Lung (tissue), 12 donors: ENCODE measurements around the gene ERP44. TPM values are rescaled to one million over a fixed set of nuclear protein-coding genes. Genes with fewer than 3 reads are reported as not detected.

ENCODE experiments used
- ATAC-seq: fragments of 200-7000 bp; cut with Tn5 transposase; one replicate; pipeline ENCODE4 v1.9.1; 2020; ENCODE audit warnings: moderate number of reproducible peaks; ENCODE audit not compliant: insufficient read depth, low FRiP score
- DNase-seq, 3 donors: peaks; one replicate each; pipeline ENCODE4 v3.0.0-alpha.2; 2013 to 2017
- H3K27ac ChIP-seq, 2 donors: one replicate each; pipeline ENCODE4 v1.5.1; 2013; ENCODE audit warnings: mild to moderate bottlenecking in 2 of 2, moderate library complexity in 2 of 2, control low read depth in 1 of 2, inconsistent platforms in 1 of 2, low read depth in 1 of 2, low read length in 1 of 2
- H3K27me3 ChIP-seq, 3 donors: one replicate each; pipeline ENCODE4 v1.5.1; 2013; ENCODE audit warnings: low read length in 2 of 3; ENCODE audit not compliant: control insufficient read depth in 3 of 3, insufficient read depth in 3 of 3
- H3K36me3 ChIP-seq, 4 donors: one replicate each; pipeline ENCODE4 v1.5.1; 2013; ENCODE audit warnings: low read length in 4 of 4, mild to moderate bottlenecking in 1 of 4, moderate library complexity in 1 of 4; ENCODE audit not compliant: control insufficient read depth in 4 of 4, insufficient read depth in 4 of 4
- H3K4me1 ChIP-seq, 5 donors: one replicate each; pipeline ENCODE4 v1.5.1; 2013; ENCODE audit warnings: low read length in 5 of 5, mild to moderate bottlenecking in 2 of 5, moderate library complexity in 1 of 5; ENCODE audit not compliant: control insufficient read depth in 5 of 5, insufficient read depth in 5 of 5
- H3K4me3 ChIP-seq: one replicate; pipeline ENCODE4 v1.5.1; 2013; ENCODE audit warnings: mild to moderate bottlenecking, control low read depth, moderate library complexity
- H3K9ac ChIP-seq, 2 donors: one replicate each; pipeline ENCODE4 v1.5.1; 2013; ENCODE audit warnings: low read length in 2 of 2, control low read depth in 1 of 2; ENCODE audit not compliant: insufficient read depth in 1 of 2
- H3K9me3 ChIP-seq, 4 donors: one replicate each; pipeline ENCODE4 v1.5.1; 2013; ENCODE audit warnings: low read length in 3 of 4, mild to moderate bottlenecking in 1 of 4, moderate library complexity in 1 of 4; ENCODE audit not compliant: control insufficient read depth in 4 of 4, insufficient read depth in 3 of 4
- WGBS, 2 donors: extraction: QIAGEN DNeasy Blood & Tissue Kit; methylation state at CpG; one replicate each; pipeline ENCODE4 v1.1.7; 2013; 5-methylcytosine and 5-hydroxymethylcytosine counted together
- polyA plus RNA-seq, 2 donors: library from polyadenylated mRNA; stranded (reverse); fragments of 200-250 nt; gene quantifications; one replicate each; pipeline ENCODE4 v1.2.1, GENCODE V29; 2013
- total RNA-seq, 2 donors: library from RNA; depleted of rRNA in 1 of 2; stranded (reverse); fragments of >200 nt in 1 of 2; gene quantifications; one replicate each; pipeline ENCODE4 v1.2.1, GENCODE V29; 2014 to 2021
- TF ChIP-seq, protein P1 (sequence below): IDR thresholded peaks from 2 replicates; pipeline ENCODE4 v1.5.1; 2012; ENCODE audit warnings: mild to moderate bottlenecking; ENCODE audit errors: control extremely low read depth, extremely low read depth
- donor health status: control.
- donor health status: control.
- donor health status: Bipolar disorder and iron deficiency.
- donor health status: healthy.
- donor health status: DM: yes; HTN: yes; CAD: no.

The ERP44 gene
- total and polyA plus RNA-seq, 4 donors: 22.6 to 27.6 (median 27.0) TPM

DNA sequence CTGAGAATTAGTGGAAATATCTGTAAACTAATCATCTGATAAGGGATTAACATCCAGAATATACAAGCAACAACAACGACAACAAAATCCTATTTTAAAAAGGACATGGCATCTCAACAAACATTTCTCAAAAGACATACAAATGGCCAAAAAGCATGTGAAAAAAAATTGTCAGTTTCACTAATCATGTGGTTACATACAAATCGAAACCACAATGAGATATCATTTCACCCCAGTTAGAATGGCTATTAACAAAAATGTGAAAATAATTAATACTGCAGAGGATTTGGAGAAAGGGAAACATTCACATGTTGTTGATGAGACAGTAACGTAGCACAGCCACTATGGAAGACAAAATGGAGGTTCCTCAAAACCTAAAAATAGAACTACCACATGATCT is 69.5 kb downstream of the ERP44 start:
- TF ChIP-seq, protein P1, sequence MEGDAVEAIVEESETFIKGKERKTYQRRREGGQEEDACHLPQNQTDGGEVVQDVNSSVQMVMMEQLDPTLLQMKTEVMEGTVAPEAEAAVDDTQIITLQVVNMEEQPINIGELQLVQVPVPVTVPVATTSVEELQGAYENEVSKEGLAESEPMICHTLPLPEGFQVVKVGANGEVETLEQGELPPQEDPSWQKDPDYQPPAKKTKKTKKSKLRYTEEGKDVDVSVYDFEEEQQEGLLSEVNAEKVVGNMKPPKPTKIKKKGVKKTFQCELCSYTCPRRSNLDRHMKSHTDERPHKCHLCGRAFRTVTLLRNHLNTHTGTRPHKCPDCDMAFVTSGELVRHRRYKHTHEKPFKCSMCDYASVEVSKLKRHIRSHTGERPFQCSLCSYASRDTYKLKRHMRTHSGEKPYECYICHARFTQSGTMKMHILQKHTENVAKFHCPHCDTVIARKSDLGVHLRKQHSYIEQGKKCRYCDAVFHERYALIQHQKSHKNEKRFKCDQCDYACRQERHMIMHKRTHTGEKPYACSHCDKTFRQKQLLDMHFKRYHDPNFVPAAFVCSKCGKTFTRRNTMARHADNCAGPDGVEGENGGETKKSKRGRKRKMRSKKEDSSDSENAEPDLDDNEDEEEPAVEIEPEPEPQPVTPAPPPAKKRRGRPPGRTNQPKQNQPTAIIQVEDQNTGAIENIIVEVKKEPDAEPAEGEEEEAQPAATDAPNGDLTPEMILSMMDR: no peak
- Histone ChIP-seq H3K4me1 (peaks cover 0 to 7% (median 0%) of the 10 kb centered on the region in 5 donors), H3K27me3 (no peaks in the 10 kb centered on the region), H3K4me3 (no peak overlapping the region), H3K36me3 (peaks cover 0 to 16% (median 7%) of the 10 kb centered on the region in 4 donors), H3K9ac (no peak overlapping the region), H3K27ac (no peak overlapping the region), H3K9me3 (no peaks in the 10 kb centered on the region)
- DNase-seq (no peak), ATAC-seq (no peak)
- 72 to 75% methylated on average over 3 of the region's 3 CpGs for WGBS, 2 donors

DNA sequence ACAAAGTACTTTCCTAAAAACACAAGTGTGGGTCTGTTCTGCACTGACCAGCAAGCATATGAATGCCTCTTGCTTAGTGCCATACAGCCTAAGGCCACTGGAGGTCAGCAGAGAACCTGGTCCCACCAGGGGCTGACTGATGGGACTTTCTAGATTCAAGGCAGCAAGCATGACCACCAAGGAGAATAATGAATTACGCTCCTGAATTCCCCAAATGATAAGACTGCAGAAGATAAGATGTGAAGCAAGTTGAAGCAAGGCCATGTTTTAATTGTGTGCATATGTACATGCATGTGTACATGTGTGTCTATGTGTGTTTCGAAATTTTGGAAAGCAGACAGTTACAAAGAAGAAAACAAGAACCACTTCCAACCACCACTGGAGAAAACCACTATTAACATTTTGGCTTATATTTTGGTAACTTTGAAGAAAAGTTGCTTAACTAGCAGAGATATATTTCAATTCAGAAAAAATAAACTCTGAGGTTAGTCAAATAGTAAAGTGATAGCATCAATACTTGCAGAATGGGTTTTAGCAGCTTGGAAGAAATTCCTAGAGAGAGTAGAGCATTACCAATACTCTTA is 70.5 kb downstream of the ERP44 start:
- Histone ChIP-seq H3K36me3 (peaks cover 0 to 9% (median 2%) of the 10 kb centered on the region in 4 donors), H3K4me3 (no peak overlapping the region), H3K27ac (no peak overlapping the region), H3K27me3 (no peaks in the 10 kb centered on the region), H3K4me1 (peaks cover 0 to 5% (median 0%) of the 10 kb centered on the region in 5 donors), H3K9ac (no peak overlapping the region), H3K9me3 (no peaks in the 10 kb centered on the region)
- 53 to 66% methylated on average over 2 of the region's 2 CpGs for WGBS, 2 donors
- DNase-seq (peak; percentile 78 to 85 (median 79)), ATAC-seq (peak; percentile 90)
- TF ChIP-seq, protein P1: peak; percentile 76

DNA sequence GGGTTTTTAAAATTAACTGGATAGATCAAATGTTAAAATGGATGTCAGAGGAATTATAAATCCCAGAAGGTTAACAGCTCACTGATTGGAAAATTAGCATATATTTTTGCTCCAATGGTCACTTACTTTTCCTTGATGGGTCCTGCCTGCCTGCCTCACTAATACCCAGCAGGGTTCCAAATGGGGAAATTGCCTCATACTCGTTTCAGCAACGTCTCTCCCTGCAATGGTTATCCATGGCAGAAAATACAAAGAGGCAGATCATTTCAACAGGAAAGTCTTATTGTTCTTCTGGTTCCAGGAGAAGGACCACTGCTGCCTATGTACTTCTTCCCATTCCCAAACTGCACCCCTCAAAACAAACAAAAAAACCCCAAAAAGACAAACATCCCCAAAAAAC is 71.3 kb downstream of the ERP44 start:
- Histone ChIP-seq H3K4me1 (peaks cover 0 to 5% (median 2%) of the 10 kb centered on the region in 5 donors), H3K9me3 (no peaks in the 10 kb centered on the region), H3K4me3 (no peak overlapping the region), H3K36me3 (peaks cover 0 to 7% (median 2%) of the 10 kb centered on the region in 4 donors), H3K27ac (no peak overlapping the region), H3K27me3 (no peaks in the 10 kb centered on the region), H3K9ac (no peak overlapping the region)
- 30 to 47% methylated on average over 2 of the region's 2 CpGs for WGBS, 2 donors
- ATAC-seq (no peak), DNase-seq (no peak)
- TF ChIP-seq, protein P1: no peak

DNA sequence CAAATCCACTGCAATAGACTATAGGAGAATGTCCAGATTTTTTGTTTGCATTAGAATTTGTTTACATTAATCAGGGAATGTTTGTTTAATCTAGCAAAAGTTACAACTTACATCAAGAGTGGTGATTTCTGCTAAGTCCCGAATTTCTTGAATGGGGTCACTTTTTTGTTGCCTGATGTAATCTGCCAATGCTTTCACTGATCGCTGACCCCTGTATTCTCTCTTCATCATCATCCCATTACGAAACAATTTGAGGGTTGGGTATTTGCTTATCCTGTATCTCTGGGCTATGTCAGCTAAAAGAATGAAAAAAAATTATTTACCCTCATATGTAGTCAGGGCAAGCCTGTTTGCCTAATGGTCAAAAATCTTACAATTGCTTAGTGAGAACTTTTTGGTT is 76.9 kb downstream of the ERP44 start:
- Histone ChIP-seq H3K27ac (no peak overlapping the region), H3K9ac (no peak overlapping the region), H3K4me3 (no peak overlapping the region), H3K27me3 (no peaks in the 10 kb centered on the region), H3K4me1 (peaks cover 0 to 5% (median 3%) of the 10 kb centered on the region in 5 donors), H3K36me3 (peaks cover 5 to 16% (median 10%) of the 10 kb centered on the region in 4 donors), H3K9me3 (no peaks in the 10 kb centered on the region)
- TF ChIP-seq, protein P1: no peak
- 83 to 88% methylated on average over 3 of the region's 3 CpGs for WGBS, 2 donors
- ATAC-seq (no peak), DNase-seq (peak; percentile 14 to 83 (median 82))
